CD1c-positive myeloid dendritic cell (primary cell): Measurements from ENCODE around the gene STXBP1.

ENCODE experiments used
- DNase-seq: peaks from one replicate; pipeline ENCODE4 v3.0.0-alpha.2; 2016; ENCODE audit errors: extremely low spot score

Gene STXBP1

GRCh38 chr9:127611899-127612790 is at the start of gene STXBP1:
Gene STXBP1 (plus strand): TSS chr9:127612277. CDS start chr9:127612404, 127 bp downstream.
- DNase-seq: peak; percentile 92

- no peak for DNase-seq
These were observed 49.7 kb upstream of the STXBP1 start for GRCh38 chr9:127562279-127562796.

GRCh38 chr9:127562841-127563401 is 49.2 kb upstream of the STXBP1 start:
- DNase-seq: peak; percentile 87

DNA sequence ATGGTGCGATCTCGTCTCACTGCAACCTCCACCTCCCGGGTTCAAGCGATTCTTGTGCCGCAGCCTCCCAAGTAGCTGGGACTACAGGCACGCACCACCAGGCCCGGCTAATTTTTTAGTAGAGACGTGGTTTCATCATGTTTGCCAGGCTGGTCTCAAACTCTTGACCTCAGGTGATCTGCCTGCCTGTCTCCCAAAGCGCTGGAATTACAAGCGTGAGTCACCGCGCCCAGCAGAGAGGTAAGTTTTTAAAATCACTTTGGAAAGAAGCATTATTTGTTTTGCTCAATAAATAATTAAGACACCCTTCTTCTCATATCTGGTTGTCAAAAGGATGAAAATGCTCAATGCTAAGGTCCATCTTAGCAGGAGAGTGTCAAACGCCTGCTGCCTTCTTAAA is 48.5 kb upstream of the STXBP1 start:
- DNase-seq: no peak

DNA sequence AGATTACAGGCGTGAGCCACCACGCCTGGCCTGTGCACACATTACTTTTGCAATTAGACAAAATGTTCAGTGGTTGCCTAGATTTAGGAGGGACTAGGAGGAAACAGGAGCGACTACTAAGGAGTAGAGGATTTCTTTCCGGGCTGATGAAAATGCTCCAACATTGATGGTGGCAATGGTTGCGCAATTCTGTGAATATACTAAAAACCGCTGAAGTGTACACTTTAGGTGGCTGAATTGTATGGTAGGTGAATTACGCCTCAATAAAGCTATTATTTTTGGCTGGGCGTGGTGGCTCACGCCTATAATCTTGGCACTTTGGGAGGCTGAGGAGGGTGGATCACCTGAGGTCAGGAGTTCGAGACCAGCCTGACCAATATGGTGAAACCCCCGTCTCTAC is 46.8 kb upstream of the STXBP1 start:
- no peak for DNase-seq

- DNase-seq: no peak
These were observed 45.6 kb upstream of the STXBP1 start for GRCh38 chr9:127566351-127567001.

- peak; percentile 40 for DNase-seq
These were observed 44.9 kb upstream of the STXBP1 start for GRCh38 chr9:127567035-127567729.

DNA sequence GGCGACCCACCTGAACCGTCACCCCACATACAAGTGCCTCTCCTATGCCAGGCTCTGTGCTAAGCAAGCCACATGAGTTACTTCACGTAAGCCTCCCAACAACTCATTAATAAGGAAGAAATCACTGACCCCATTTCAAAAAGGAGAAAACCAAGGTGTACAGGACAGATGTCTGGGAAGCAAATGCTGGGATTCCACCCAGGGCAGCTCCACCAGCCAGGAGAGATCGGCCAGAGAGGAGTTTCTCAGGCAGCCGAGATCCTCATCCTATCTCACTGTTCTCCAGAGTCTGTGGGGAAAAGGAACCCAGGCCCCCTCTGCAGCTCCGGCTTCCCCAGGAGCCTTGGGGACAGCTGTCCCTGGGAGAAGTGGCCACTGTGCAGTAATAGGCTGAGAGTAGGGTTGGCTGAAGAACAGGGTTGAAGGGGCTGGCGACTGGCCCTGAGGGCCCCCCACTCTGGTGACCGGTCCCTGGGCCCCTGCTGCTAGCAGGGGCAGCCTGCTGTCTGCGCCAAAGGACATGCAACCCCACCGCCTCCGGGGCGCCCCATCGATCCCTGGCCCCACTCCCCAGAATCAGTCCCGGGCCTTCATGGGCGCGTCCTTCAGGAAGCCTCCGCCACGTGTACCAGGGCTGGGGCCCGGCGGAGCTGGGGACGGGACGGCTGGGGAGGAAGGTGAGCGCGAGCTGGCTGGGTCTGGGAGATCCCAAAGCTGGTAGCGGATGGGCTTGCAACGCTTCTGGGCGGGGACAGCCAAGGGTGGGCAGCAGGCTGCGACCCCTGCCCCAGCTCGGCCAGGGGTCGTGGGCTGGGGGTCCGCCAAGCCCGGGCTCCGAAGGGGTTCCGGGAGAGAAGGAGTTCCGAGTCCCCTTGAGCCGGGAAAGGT is 44.1 kb upstream of the STXBP1 start:
- no peak for DNase-seq

DNA sequence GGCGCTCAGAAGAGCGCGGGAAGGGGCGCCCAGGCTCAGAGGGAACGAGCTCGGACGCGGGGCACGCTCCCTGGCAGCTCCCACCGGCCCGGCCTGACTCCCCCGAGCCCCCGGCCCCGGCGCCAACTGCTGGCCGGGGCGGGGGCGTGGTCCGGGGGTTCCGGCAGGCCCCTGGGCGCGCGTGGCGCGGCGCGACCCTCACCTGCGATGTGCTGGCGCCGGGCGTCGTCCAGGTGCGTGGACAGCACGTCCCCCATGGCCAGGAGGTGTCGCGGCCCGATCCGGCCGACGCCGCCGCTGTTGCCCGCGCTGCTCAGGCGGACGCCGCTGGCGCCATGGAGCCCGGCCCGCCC is 43.5 kb upstream of the STXBP1 start:
- DNase-seq: no peak

GRCh38 chr9:127568971-127569885 is 42.8 kb upstream of the STXBP1 start:
- peak; percentile 90 for DNase-seq

GRCh38 chr9:127569886-127570401 is 42.1 kb upstream of the STXBP1 start:
- peak; percentile 67 for DNase-seq

DNA sequence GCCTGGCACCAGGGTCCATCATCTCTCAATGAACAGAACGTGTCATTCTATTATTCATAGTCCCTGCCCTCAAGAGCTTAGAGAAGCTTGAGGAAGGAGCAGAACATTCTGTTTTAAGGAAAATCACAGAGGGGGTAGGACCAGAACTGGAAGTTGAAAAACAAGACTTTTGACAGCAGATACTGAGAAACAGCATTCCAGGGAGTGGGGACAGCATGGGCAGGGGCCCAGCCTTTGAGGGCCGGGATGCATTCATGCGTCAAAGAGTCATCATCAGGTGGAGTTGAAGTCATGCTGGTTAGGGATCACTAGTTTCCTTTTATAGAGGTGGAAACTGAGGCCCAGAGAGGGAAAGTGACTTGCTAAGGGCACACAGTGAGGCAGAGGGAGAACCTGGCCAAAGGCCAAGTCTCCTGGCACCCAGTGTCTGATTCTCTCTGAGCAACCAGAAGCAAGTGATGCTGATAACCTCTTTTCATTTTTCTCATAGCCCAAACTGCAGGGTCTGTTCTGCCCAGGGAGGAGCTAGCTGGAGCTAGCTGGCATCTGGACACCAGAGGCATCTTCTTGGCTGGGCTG is 41.5 kb upstream of the STXBP1 start:
- peak; percentile 30 for DNase-seq

- DNase-seq: no peak
These were observed 40.1 kb upstream of the STXBP1 start for GRCh38 chr9:127571971-127572370.

- DNase-seq: peak; percentile 85
These were observed 38.9 kb upstream of the STXBP1 start for GRCh38 chr9:127572961-127573721.

DNA sequence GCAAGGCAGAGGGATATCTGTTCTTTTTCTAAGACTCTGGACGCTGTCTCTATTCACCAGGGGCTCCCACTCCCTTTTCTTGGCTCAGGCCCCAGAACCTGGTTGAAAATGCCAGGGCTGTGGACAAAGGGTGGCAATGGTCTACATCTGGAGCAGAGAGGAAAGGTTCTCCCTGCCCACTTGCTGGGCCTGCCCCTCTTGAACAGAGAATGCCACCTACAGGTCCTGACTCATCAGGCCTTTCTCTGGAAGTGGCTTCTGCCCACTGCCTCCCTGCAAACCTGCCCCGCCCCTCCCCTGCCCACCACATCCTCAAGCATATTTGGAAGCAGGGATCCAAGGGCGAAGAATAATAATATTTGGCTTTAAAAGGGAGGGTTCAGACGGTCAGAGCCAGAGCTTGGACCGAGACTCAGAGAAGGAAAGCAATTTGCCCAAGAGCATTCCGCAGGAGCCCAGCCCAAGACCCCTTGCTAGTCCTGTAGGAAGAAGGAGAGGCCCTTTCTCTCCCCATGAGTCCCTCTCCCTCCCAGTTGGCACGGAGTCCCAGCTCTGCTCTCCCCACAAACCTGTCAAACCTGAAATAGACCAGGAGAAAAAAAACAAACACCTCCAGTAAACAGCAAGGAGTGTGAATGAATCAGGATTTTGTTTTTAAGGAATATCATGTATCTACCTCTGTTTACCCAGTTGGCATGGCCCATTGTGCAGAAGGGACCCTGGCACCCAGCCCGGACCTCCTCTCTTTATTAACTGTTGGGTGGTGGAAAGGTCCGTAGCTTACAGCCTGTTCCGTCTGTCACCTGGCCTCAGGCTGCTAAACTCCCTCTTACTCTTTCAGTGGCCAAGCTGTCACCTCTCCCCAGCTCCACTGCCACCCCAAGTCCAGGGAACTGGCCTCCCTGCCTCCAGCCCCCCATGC is 37.7 kb upstream of the STXBP1 start:
- peak; percentile 96 for DNase-seq

- DNase-seq: no peak
These were observed 36.0 kb upstream of the STXBP1 start for GRCh38 chr9:127575875-127576778.
